Brain microvascular endothelial cell (primary cell): Measurements from ENCODE around the gene LMTK2.

Experiments
- DNase-seq: peaks from one replicate; pipeline ENCODE4 v3.0.0-alpha.2; 2020
- H3K27ac ChIP-seq: fragments of 250-450 bp; sonication (Bioruptor Pico); 2 replicates; pipeline ENCODE4 v1.5.1; 2020; ENCODE audit warnings: mild to moderate bottlenecking, moderate library complexity
- H3K27me3 ChIP-seq: fragments of 250-450 bp; sonication (Bioruptor Pico); replicated peaks from 2 replicates; pipeline ENCODE4 v1.5.1; 2020; ENCODE audit warnings: mild to moderate bottlenecking
- H3K36me3 ChIP-seq: fragments of 250-450 bp; sonication (Bioruptor Pico); replicated peaks from 2 replicates; pipeline ENCODE4 v1.5.1; 2020; ENCODE audit warnings: mild to moderate bottlenecking
- H3K4me3 ChIP-seq: 2 replicates; pipeline ENCODE4 v1.5.1; 2011; ENCODE audit warnings: low read depth, mild to moderate bottlenecking, control low read depth, low read length, moderate library complexity
- CTCF ChIP-seq: IDR thresholded peaks from 2 replicates; pipeline ENCODE4 v1.5.1; 2011; ENCODE audit warnings: low read depth, mild to moderate bottlenecking, moderate library complexity, low read length, control low read depth, inconsistent platforms; ENCODE audit errors: missing control alignments
- in situ Hi-C: cut with HindIII; loops from 2 replicates; pipeline ENCODE4 v1.10.0; 2017; ENCODE audit warnings: low sequenced_read_pairs, low pct_ligation_motif_present

Gene LMTK2

DNA sequence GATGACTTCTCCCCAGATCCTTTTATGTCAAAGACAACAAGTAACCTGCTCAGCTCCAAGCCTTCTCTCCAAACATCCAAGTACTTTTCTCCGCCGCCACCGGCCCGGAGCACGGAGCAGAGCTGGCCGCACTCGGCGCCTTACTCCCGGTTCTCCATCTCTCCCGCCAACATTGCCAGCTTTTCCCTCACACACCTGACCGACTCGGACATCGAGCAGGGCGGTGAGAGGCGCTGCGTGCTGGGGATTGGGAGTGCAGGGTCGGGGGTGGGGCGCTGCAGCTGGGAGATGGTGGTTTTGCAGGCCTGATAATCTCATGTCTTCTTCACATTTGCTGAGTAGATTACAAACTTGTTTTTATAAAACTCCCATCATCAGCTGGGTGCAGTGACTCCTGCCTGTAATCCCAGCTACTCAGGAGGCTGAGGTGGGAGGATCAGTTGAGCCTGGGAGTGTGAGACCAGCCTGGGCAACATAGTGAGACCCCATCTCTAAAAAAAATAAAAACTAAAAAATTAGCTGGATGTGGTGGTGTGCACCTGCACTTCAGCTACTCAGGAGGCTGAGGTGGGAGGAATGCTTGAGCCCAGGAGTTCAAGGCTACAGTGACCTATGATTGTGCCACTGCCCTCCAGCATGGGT, 97.4 kb downstream of the LMTK2 start:
- in situ Hi-C loops = no loop called here
- H3K27me3 ChIP-seq = no peaks in the 10 kb centered on the region
- TF ChIP-seq CTCF = no peak
- no peak overlapping the region for H3K27ac ChIP-seq
- peaks cover 5% of the 10 kb centered on the region for H3K36me3 ChIP-seq
- DNase-seq = no peak
- no peak overlapping the region for H3K4me3 ChIP-seq

DNA sequence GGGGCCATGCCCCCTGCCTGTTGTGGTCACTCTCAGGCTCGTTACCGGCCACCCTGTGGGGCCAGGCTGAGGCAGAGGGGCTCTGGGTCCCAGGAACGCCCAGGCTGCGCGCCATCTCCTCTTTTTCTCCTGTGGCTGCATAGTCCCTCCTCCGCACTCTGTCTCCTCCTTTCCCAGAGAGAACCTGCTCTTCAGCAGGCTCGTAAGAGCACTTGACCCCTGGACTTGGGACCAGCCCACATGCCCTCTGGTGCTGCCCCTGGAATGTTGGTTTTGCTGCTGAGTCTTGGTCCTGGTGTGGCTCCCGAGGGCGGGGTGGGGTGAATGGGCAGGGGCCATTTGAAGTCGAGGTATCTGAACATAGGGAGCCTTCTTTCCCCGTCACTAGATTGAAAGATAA, 98.0 kb downstream of the LMTK2 start:
- H3K4me3 ChIP-seq = no peak overlapping the region
- no peaks in the 10 kb centered on the region for H3K27me3 ChIP-seq
- TF ChIP-seq CTCF = no peak
- no peak for DNase-seq
- in situ Hi-C loops = no loop called here
- no peak overlapping the region for H3K27ac ChIP-seq
- peaks cover 5% of the 10 kb centered on the region for H3K36me3 ChIP-seq

DNA sequence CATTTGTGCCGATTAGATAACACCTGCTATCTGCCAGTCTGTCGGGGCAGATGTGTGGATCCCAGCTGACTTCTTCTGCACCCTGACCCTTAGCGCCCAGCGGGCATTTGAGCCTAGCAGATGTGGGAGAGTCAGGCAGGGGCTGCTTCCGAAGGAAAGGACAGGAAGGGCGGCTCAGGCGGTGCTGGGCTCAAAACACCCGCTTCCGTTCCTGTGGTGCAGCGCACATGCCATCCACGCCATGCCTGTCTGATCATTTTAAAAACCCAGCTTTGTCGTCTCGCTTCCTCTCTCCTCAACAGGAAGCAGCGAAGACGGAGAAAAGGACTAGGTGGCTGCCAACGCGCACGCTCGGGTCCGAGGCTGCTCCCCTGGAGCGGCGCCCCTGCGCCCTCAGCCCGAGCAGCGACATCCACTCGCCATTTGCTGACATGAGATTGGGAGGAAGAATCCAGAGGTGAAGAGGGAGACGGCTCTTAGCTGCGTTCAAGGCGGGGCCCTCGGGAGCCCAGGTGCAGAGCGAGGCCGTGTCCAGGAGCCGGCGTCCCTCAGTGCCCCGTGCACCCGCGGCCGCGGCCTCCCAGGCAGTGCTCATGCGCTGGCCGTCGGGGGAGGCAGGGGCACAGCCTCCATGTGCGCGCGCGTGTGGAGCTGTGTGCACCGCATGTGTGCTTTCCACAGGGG, 98.6 kb downstream of the LMTK2 start:
- no peaks in the 10 kb centered on the region for H3K27me3 ChIP-seq
- no peak for DNase-seq
- H3K36me3 ChIP-seq = peaks cover 5% of the 10 kb centered on the region
- in situ Hi-C loops = no loop called here
- H3K4me3 ChIP-seq = no peak overlapping the region
- no peak overlapping the region for H3K27ac ChIP-seq
- no peak for TF ChIP-seq CTCF

- in situ Hi-C loops = no loop called here
- Histone ChIP-seq H3K36me3 (peaks cover 5% of the 10 kb centered on the region), H3K4me3 (no peak overlapping the region), H3K27me3 (no peaks in the 10 kb centered on the region), H3K27ac (no peak overlapping the region)
- DNase-seq = no peak
- no peak for TF ChIP-seq CTCF
Observed at GRCh38 chr7:98206451-98207330, 100.0 kb downstream of the LMTK2 start.

DNA sequence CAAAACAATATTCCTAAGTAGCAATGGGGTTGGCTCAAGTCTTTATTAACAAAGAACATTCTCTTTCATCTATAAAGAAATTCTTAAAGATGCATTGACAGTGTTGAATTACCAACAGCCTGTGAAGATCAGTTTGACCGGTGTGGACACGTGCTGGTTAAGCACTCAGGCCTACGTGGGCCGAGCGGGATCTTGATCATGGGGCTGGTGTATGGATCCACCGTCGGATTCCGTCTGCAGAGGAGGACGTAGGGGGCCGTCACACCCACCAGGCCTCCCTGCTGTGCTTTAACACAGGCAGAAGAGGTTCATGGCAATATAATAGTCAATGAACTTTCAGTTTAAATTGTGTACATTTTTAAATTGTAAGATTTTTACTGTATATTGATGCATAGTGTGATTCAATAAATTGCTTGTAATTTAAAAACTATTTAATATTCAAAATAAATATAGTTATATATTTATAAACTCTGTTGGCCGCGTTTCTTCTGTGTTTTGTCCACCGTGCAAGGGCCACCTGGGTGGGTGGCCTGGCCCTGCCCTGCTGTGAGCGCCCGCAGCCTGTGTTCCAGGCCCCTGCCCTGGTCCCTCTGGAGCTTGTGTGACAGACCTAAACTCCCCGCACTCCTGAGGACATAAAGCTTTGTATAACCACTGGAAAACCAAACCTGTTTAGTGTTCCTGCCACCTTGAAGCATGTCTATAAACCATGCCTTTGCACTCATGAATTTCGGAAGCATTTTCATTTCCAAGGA, 102.7 kb downstream of the LMTK2 start:
- no peak overlapping the region for H3K27ac ChIP-seq
- TF ChIP-seq CTCF = no peak
- H3K4me3 ChIP-seq = no peak overlapping the region
- peaks cover 1% of the 10 kb centered on the region for H3K36me3 ChIP-seq
- H3K27me3 ChIP-seq = no peaks in the 10 kb centered on the region
- no peak for DNase-seq
- in situ Hi-C loops = no loop called here
